KOPT-K1 (cell line): ENCODE measurements around the gene HNRNPH2.

Experiments used
- H3K27ac ChIP-seq: fragments of 200-600 bp; sonication (generic); 2 replicates; pipeline ENCODE4 v1.5.1; 2016; ENCODE audit warnings: antibody characterized with exemption, mild to moderate bottlenecking, low read depth, low read length; ENCODE audit not compliant: poor library complexity, severe bottlenecking
- H3K36me3 ChIP-seq: fragments of 200-600 bp; sonication (generic); 2 replicates; pipeline ENCODE4 v1.5.1; 2017; ENCODE audit warnings: antibody characterized with exemption, mild to moderate bottlenecking, low read length, moderate library complexity; ENCODE audit not compliant: insufficient read depth
- H3K9me3 ChIP-seq: fragments of 200-600 bp; sonication (generic); 2 replicates; pipeline ENCODE4 v1.5.1; 2017; ENCODE audit warnings: antibody characterized with exemption, low read length, mild to moderate bottlenecking; ENCODE audit not compliant: insufficient read depth, poor library complexity, severe bottlenecking

Gene HNRNPH2

DNA sequence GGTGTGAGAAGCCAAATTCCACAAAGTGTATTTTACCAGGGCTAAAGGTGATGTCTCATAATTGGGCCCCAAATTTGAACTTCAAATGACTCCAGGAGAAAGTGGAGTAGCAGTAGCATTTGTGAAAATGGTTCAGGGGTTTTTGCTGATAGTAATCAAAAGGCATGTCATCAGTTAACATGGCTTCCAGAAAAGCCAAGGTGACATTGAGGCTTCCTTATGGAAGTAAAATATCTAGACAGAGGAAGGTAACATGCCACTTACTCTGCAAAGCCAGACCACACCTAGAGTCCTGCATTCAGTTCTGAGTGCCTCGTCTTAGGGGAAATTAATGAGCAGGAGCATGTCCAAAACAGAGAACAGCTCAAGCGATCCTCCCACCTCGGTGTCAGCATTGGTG is 19.4 kb upstream of the HNRNPH2 start:
- H3K27ac ChIP-seq = no peak overlapping the region
- peaks cover 23% of the 10 kb centered on the region for H3K36me3 ChIP-seq
- H3K9me3 ChIP-seq = no peaks in the 10 kb centered on the region

DNA sequence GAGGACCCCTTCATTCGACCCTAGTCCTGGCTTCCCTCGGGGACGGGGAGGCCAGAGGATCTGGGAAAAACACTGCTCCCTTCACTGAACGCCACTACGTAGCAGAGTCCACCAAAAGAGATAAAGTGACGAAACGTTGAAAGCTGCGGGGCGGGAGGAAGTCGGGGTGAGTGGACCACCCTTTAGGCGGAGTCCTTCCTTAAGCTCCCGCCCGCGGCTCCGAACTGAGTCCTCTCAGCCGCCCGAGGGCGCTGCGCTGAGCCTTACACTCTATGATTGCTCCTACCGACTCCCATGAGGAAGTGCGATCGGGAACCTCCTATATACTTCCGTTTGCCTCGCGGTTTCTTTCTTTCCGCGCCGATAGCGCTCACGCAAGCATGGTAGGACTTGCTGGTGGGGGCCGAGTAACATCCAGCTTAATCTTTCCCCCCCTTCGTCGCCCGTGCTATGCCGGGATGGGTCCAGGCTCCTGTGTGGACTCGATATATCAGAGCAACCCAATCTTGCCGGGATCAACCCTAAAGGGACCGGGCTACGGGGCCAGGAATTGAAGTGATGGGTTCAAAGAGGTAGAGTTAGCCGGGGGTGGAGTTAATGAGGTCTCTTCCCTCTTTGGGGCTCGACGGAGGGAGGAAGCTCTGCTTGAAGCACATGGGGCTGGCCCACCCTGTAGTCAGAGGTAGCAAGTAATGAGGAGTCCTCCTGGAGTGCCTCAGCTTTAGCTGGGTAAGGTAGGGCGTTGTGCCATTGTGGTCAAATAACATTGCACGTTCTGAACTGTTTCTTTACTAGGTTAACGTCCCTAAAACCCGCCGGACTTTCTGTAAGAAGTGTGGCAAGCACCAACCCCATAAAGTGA is 17.1 kb upstream of the HNRNPH2 start, which contains the start of gene RPL36A:
TSS of gene RPL36A (plus strand) at position 348 of the 862 bp plus-strand sequence. CDS start at position 381, 33 bp downstream.
- peak within 1 kb of the TSS; percentile 81 for H3K27ac ChIP-seq
- H3K9me3 ChIP-seq = no peaks in the 10 kb centered on the region
- H3K36me3 ChIP-seq = peaks cover 43% of the 10 kb centered on the region

DNA sequence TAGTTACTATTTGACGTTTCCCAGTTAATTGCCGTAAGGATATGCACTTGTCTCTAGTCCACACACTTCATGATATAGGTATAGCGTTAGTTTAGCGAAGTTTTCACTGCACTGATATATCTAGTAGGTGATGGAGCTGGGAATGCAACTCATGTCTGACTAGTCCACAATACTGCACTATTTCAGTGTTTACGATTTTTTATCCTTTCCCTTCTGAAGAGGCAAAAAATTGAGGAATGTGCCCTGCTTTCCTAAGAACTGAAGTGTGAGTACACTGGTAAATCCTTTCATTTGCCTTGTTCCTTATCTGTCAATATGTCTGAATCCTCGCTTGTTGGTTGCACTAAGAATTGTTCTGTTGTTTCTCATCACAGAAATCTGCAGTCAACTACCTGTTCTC is 16.2 kb upstream of the HNRNPH2 start:
- H3K27ac ChIP-seq = peak overlapping the region; percentile 81
- H3K36me3 ChIP-seq = peaks cover 53% of the 10 kb centered on the region
- H3K9me3 ChIP-seq = no peaks in the 10 kb centered on the region

DNA sequence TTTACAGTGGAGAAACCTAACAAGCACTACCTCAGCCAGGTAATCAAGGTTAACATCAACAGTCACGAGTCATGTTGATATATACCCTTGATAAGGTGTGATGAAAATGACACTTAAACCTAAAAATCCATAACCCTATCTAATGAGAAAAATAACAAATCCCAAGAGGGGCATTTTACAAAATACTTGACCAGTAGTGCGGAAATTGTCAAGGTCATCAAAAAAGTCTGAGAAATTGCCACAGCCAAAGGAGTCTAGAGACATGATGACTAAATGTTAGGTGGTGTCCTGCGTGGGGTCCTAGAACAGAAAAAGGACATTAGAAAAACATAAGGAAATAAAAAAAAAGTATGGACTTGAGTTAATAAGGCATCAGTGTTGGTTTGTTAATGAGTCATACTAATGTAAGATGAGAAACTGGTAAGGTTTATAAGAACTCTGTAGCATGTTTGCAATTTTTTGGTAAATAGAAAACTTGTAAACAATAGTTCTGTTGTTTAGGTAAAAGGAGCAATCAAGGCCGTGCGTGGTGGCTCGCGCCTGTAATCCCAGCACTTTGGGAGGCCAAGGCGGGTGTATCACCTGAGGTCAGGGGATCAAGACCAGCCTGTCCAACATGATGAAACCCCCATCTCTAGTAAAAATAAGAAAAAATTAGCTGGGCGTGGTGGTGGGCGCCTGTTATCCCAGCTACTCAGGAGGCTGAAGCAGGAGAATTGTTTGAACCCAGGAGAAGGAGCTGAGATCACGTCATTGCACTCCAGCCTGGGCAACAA is 14.3 kb upstream of the HNRNPH2 start:
- H3K27ac ChIP-seq = no peak overlapping the region
- peaks cover 70% of the 10 kb centered on the region for H3K36me3 ChIP-seq
- H3K9me3 ChIP-seq = no peaks in the 10 kb centered on the region

DNA sequence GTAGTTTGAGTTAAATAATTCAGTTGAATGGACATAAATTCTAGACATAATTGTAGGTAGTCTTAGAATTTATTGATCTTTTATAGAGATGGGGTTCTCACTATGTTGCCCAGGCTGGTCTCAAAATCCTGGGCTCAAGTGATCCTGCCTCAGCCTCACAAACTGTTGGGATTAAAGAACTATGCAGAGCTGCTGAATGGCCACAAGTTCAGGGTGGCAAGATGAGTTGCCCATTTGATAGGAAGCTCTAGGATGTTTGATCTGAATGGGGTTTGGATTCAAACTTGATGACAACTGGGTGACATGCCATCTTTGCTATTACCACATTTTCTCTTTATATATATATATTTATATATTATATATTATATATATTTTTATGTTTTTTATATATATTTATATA is 13.7 kb upstream of the HNRNPH2 start:
- Histone ChIP-seq H3K36me3 (peaks cover 70% of the 10 kb centered on the region), H3K27ac (no peak overlapping the region)

DNA sequence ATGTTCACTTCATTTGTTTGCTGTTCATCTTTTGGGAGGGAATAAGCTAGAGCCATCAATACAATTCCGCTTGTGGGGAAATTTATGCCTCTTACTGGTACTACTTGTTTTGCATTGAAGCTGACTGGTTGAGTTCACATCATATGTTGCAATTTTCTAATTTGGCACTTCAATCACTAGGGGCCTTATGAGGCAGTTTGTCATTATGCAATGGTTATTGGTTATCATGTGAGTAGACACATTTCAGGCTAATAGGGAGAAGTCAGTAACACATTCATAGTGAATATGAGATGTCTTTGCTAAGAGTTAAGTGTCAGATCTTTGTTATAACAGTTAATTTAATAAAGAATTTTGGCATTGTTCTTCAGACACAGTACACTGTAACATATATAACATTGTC is 12.2 kb upstream of the HNRNPH2 start:
- H3K27ac ChIP-seq = no peak overlapping the region
- peaks cover 76% of the 10 kb centered on the region for H3K36me3 ChIP-seq
- no peaks in the 10 kb centered on the region for H3K9me3 ChIP-seq

More for the DNA sequence above, 13.7 kb upstream of the HNRNPH2 start:
- H3K9me3 ChIP-seq = no peaks in the 10 kb centered on the region

DNA sequence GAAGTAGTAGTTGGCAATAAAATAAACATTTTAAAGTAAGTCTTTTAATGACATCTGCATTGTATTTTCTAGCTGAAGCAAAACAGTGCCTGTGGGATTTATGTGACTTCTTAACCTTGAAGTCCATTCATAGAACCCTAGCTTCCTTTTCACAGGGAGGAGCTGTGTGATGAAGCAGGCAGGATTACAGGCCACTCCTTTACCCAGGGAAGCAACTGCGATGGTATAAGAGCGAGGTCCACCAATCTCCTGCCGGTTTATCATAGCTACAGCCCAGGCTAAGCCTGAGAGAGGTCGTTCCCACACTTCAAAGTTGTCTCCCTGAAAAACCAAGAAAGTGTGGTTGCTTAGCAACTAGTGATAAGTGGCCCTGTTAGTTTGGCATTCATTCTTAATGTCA is 10.2 kb upstream of the HNRNPH2 start:
- Histone ChIP-seq H3K9me3 (no peaks in the 10 kb centered on the region), H3K27ac (no peak overlapping the region), H3K36me3 (peaks cover 81% of the 10 kb centered on the region)

DNA sequence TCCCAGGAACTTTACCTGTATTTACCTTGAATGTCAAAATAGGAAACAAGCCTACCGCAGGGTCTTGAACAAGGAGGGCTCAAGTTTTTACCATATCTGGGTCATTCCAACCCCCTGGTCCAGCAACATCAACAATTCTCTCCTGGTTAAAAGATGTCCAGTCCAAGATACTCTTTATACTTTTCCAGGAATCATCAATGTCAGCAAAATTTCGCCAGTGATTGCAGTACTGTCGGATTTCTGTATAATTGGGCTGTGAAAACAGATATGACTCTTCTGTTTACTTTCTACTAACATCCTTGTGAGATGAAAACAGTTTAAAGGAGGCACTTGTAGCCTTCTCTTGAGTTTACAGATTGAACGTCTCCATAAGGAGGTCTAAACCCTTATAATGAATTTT is 9.3 kb upstream of the HNRNPH2 start:
- Histone ChIP-seq H3K36me3 (peaks cover 81% of the 10 kb centered on the region), H3K27ac (no peak overlapping the region), H3K9me3 (no peaks in the 10 kb centered on the region)

DNA sequence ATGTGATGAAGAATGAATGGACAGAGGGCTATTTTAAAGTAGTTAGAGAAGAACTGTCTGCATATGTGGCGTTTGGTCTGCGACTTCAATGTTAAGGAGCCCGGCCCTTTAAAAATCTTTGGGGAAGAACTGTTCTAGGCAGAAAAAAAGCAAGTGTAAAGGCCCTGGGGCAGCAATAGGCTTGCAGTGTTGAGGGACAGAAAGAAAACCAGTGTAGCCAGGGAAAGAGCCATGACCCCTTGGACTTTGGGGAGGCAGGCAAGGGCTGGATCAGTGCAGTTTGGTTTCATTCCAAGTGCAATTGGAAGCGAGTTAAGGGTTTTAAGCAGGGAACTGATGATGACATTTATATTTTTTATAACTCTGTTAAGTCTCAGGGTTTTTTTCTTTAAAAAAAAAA is 8.2 kb upstream of the HNRNPH2 start:
- Histone ChIP-seq H3K9me3 (no peaks in the 10 kb centered on the region), H3K36me3 (peaks cover 77% of the 10 kb centered on the region), H3K27ac (no peak overlapping the region)

DNA sequence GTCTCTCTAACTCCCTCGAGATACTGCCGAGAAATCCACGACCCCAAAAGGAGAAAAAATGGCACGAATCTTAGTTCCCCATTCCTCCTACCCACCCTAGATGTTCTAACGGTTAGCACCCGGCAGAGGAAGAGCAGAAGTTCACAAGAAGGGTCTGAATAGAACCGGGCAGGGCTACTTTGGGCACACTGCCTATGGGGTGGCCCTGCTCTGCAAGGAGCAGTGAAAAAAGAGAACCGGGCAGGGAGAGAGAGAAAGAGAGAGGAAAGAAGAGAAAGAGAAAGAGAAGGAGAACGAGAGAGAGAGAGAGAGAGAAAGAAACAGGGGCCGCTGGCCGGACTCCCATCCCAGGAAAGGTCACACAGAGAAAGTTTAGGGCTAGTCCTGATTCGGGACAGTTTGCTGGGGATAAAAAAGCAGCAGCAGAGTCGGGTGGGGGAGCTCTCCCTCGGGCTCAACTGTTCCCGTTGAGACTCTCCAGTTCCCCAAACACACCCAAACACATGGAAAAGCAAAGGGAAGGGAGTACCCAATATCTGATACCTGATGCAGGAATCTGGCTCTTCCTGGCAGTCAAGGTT is 765 bp upstream of the HNRNPH2 start:
- Histone ChIP-seq H3K36me3 (peaks cover 25% of the 10 kb centered on the region), H3K27ac (peak overlapping the region; percentile 86), H3K9me3 (no peaks in the 10 kb centered on the region)

DNA sequence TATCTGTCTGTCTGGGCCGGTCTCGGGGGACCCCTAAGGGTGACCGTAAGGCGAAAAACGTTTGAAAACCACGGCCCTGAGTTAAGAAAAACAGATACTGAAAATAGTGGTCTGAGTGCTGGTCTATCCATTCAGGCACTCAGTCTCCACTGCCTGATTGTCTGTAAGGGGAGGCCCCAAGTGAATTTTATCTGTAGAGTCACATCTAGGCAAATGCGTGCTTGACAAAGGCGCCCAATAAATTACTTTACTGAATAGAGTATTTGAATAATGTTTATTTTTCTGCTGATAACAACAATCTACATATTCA is 465 bp downstream of the HNRNPH2 start:
- H3K9me3 ChIP-seq = no peaks in the 10 kb centered on the region

DNA sequence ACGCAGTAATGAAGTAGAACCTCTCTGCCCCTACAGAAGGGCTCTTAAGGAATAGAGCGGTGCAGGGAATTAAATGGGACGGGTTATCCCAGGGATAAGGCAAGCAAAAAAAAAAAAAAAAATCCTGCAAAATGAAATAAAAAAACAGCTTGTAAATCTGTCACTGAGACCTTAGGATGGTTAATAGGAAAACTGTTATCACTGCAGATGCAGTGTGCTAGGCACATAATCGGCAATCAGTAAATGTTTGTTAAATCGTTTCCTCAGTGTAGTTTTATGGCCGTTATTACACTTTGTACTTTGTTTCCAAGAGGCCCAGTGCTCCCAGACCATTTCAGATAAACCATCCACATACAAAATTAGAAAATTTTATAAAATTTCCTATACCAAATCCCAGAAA is 1.0 kb downstream of the HNRNPH2 start:
- H3K27ac ChIP-seq = peak overlapping the region; percentile 86
- peaks cover 23% of the 10 kb centered on the region for H3K36me3 ChIP-seq
- no peaks in the 10 kb centered on the region for H3K9me3 ChIP-seq

More for the DNA sequence above, 465 bp downstream of the HNRNPH2 start:
- H3K36me3 ChIP-seq = peaks cover 25% of the 10 kb centered on the region
- H3K27ac ChIP-seq = peak overlapping the region; percentile 86

DNA sequence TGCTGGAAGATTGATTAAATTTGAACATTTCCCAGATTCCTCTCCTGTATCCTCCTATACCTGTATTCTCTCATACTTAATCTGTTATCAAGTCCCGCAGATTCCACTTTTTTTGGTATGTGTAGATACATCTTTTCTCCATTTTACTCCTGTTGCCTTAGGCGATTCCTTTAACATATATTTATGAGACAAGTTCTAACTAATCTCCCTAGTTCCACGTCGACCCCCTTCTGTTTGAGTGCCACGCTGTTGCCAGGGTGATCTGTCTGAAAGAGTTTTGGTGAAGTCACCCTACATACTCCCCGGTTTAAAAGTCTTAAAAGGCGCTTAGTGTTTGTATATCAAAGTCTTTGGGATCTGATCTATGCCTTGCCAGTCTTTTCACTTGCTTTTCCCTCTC is 2.4 kb downstream of the HNRNPH2 start:
- no peak overlapping the region for H3K27ac ChIP-seq
- peaks cover 32% of the 10 kb centered on the region for H3K36me3 ChIP-seq
- no peaks in the 10 kb centered on the region for H3K9me3 ChIP-seq

DNA sequence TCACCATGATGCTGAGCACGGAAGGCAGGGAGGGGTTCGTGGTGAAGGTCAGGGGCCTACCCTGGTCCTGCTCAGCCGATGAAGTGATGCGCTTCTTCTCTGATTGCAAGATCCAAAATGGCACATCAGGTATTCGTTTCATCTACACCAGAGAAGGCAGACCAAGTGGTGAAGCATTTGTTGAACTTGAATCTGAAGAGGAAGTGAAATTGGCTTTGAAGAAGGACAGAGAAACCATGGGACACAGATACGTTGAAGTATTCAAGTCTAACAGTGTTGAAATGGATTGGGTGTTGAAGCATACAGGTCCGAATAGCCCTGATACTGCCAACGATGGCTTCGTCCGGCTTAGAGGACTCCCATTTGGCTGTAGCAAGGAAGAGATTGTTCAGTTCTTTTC is 4.0 kb downstream of the HNRNPH2 start:
- H3K36me3 ChIP-seq = peaks cover 32% of the 10 kb centered on the region
- no peaks in the 10 kb centered on the region for H3K9me3 ChIP-seq
- no peak overlapping the region for H3K27ac ChIP-seq
